Natural killer cell (primary cell): ENCODE results near the gene FOLR1. TPM values are rescaled to one million over a fixed set of nuclear protein-coding genes. Genes with fewer than 3 reads are reported as not detected.

ENCODE experiments used
- ATAC-seq, 3 donors: fragments of 150-1000 bp in 2 of 3; fragments of 200-7000 bp in 1 of 3; cut with Tn5 transposase; 1 replicate in 1 of 3; 2 replicates in 2 of 3; pipeline ENCODE4 v1.10.0; 2021; ENCODE audit warnings: mild to moderate bottlenecking in 2 of 3, moderate library complexity in 2 of 3
- DNase-seq, 2 donors: peaks; one replicate each; pipeline versions ENCODE4 v3.0.0 to v3.0.0-alpha.2; 2013 to 2021; ENCODE audit warnings: mixed read lengths in 1 of 2
- H3K27ac ChIP-seq: one replicate; pipeline ENCODE4 v1.5.1; 2013; ENCODE audit warnings: mild to moderate bottlenecking, low read length
- H3K27me3 ChIP-seq: one replicate; pipeline ENCODE4 v1.6.1; 2013; ENCODE audit warnings: low read length; ENCODE audit not compliant: control insufficient read depth, insufficient read depth
- H3K36me3 ChIP-seq: one replicate; pipeline ENCODE4 v1.6.1; 2013; ENCODE audit warnings: low read length; ENCODE audit not compliant: control insufficient read depth, insufficient read depth
- H3K4me1 ChIP-seq: one replicate; pipeline ENCODE4 v1.6.1; 2013; ENCODE audit warnings: low read length; ENCODE audit not compliant: control insufficient read depth, insufficient read depth
- H3K4me3 ChIP-seq: one replicate; pipeline ENCODE4 v1.5.1; 2013; ENCODE audit warnings: low read length
- H3K9me3 ChIP-seq: one replicate; pipeline ENCODE4 v1.6.1; 2013; ENCODE audit warnings: low read length; ENCODE audit not compliant: control insufficient read depth, insufficient read depth
- H3K27ac Mint-ChIP-seq, 2 donors: one replicate each; pipeline ENCODE4 v1.8.0; 2022; ENCODE audit warnings: mild to moderate bottlenecking in 2 of 2, mixed read lengths in 2 of 2, moderate library complexity in 1 of 2
- H3K27me3 Mint-ChIP-seq, 2 donors: one replicate each; pipeline ENCODE4 v1.8.0; 2022; ENCODE audit warnings: low read depth in 2 of 2, mixed read lengths in 2 of 2
- H3K36me3 Mint-ChIP-seq: one replicate; pipeline ENCODE4 v1.8.0; 2022; ENCODE audit warnings: mixed read lengths
- H3K4me1 Mint-ChIP-seq, 2 donors: one replicate each; pipeline ENCODE4 v1.8.0; 2022; ENCODE audit warnings: mixed read lengths in 2 of 2
- H3K4me3 Mint-ChIP-seq: one replicate; pipeline ENCODE4 v1.8.0; 2022; ENCODE audit warnings: mild to moderate bottlenecking, moderate library complexity, mixed read lengths
- H3K9me3 Mint-ChIP-seq, 2 donors: one replicate each; pipeline ENCODE4 v1.8.0; 2022; ENCODE audit warnings: mixed read lengths in 2 of 2
- CTCF ChIP-seq: fragments of 200-600 bp; IDR thresholded peaks from one replicate; pipeline ENCODE4 v1.8.0; 2022; ENCODE audit warnings: antibody characterized with exemption
- WGBS: methylation state at CpG from one replicate; pipeline ENCODE4 v1.1.7; 2013; ENCODE audit warnings: missing lambda C conversion rate; ENCODE audit not compliant: insufficient coverage; 5-methylcytosine and 5-hydroxymethylcytosine counted together
- intact Hi-C: fragments of 100-400 bp; cut with micrococcal nuclease; formaldehyde crosslinking; loops from one replicate; pipeline ENCODE4 v1.14.2; 2022
- total RNA-seq, 4 donors: library from RNA; stranded (reverse); fragments of 120-200 nt in 1 of 4; gene quantifications; one replicate each; pipeline versions ENCODE4 v1.2.3 to v1.2.4, GENCODE V29; 2013 to 2022

The FOLR1 gene
- total RNA-seq, 3 donors from 2014 or later (not counting 1 experiment from before 2014, with no cell fraction given), result not detected

GRCh38 chr11:72188267-72188666, 3.7 kb upstream of the FOLR1 start:
- no peaks in the 10 kb centered on the region for H3K27me3 ChIP-seq
- H3K36me3 Mint-ChIP-seq, result no peaks in the 10 kb centered on the region
- H3K4me3 ChIP-seq, result no peak overlapping the region
- H3K9me3 Mint-ChIP-seq, result no peaks in the 10 kb centered on the region
- H3K4me1 Mint-ChIP-seq, result peaks cover 4 to 5% of the 10 kb centered on the region in 2 donors
- no CpG with 5 or more reads among the region's 1 CpG for WGBS
- no peak for DNase-seq
- TF ChIP-seq CTCF, result no peak
- H3K27ac ChIP-seq, result no peak overlapping the region
- H3K4me3 Mint-ChIP-seq, result no peak overlapping the region
- intact Hi-C loops, result no loop called here
- no peaks in the 10 kb centered on the region for H3K9me3 ChIP-seq
- peaks cover 4 to 5% of the 10 kb centered on the region in 2 donors for H3K27me3 Mint-ChIP-seq
- no peak for ATAC-seq
- H3K36me3 ChIP-seq, result no peaks in the 10 kb centered on the region
- no peak overlapping the region for H3K27ac Mint-ChIP-seq
- no peaks in the 10 kb centered on the region for H3K4me1 ChIP-seq

- no peak overlapping the region for H3K27ac ChIP-seq
- intact Hi-C loops, result no loop called here
- H3K4me3 ChIP-seq, result no peak overlapping the region
- H3K27me3 ChIP-seq, result no peaks in the 10 kb centered on the region
- Mint-ChIP-seq H3K27me3 (no peaks in the 10 kb centered on the region), H3K36me3 (no peaks in the 10 kb centered on the region), H3K4me1 (no peaks in the 10 kb centered on the region), H3K27ac (no peak overlapping the region), H3K4me3 (no peak overlapping the region), H3K9me3 (no peaks in the 10 kb centered on the region)
- ATAC-seq, result no peak
- no peaks in the 10 kb centered on the region for H3K9me3 ChIP-seq
- WGBS, result 98% methylated on average over 3 of the region's 3 CpGs
- no peak for TF ChIP-seq CTCF
- no peak for DNase-seq
- H3K36me3 ChIP-seq, result no peaks in the 10 kb centered on the region
- H3K4me1 ChIP-seq, result no peaks in the 10 kb centered on the region
Observed at GRCh38 chr11:72189455-72190250, 2.3 kb upstream of the FOLR1 start.

GRCh38 chr11:72190631-72191071, 1.3 kb upstream of the FOLR1 start:
- intact Hi-C loops, result no loop called here
- 90% methylated on average over 5 of the region's 5 CpGs for WGBS
- DNase-seq (no peak), ATAC-seq (no peak)
- no peaks in the 10 kb centered on the region for H3K9me3 Mint-ChIP-seq
- no peak overlapping the region for H3K4me3 ChIP-seq
- H3K9me3 ChIP-seq, result no peaks in the 10 kb centered on the region
- H3K27ac Mint-ChIP-seq, result no peak overlapping the region
- no peaks in the 10 kb centered on the region for H3K27me3 Mint-ChIP-seq
- H3K36me3 ChIP-seq, result no peaks in the 10 kb centered on the region
- no peak for TF ChIP-seq CTCF
- no peak overlapping the region for H3K4me3 Mint-ChIP-seq
- H3K27me3 ChIP-seq, result no peaks in the 10 kb centered on the region
- H3K27ac ChIP-seq, result no peak overlapping the region
- H3K4me1 Mint-ChIP-seq, result no peaks in the 10 kb centered on the region
- H3K36me3 Mint-ChIP-seq, result no peaks in the 10 kb centered on the region
- H3K4me1 ChIP-seq, result no peaks in the 10 kb centered on the region
